IMR-90 (cell line): ENCODE results near the gene CCNA1. TPM values are rescaled to one million over a fixed set of nuclear protein-coding genes. Genes with fewer than 3 reads are reported as not detected.

Source experiments
- ATAC-seq: fragments of 200-7000 bp; cut with Tn5 transposase; 2 replicates; pipeline ENCODE4 v1.9.1; 2020; ENCODE audit warnings: low read depth, mild to moderate bottlenecking, moderate library complexity
- BruUV-seq: library from RNA; stranded (reverse); fragments of 400-500 nt; replicated peaks from 2 replicates; lab custom pipeline; 2021; lab: Mats Ljungman, UMichigan
- CTCF ChIA-PET: fragments of 300-600 bp; formaldehyde crosslinking; extraction: SDS; loops from one replicate; lab custom pipeline; 2021; ENCODE audit warnings: antibody characterized with exemption; lab: Yijun Ruan, JAX
- POLR2A ChIA-PET: fragments of 300-600 bp; sonication (Branson Sonifier 250); formaldehyde crosslinking; loops from one replicate; lab custom pipeline; 2022; ENCODE audit warnings: antibody characterized with exemption; ENCODE audit not compliant: unreplicated experiment; lab: Charles Lee
- DNase-seq: peaks from one replicate; pipeline ENCODE4 v3.0.0; 2013
- H2AFZ ChIP-seq: replicated peaks from 2 replicates; pipeline ENCODE3; 2013; ENCODE audit warnings: low read length, mild to moderate bottlenecking; ENCODE audit not compliant: poor library complexity
- H2AK5ac ChIP-seq: 2 replicates; pipeline ENCODE4 v1.6.1; 2013; ENCODE audit warnings: low read depth, low read length, inconsistent platforms
- H2AK9ac ChIP-seq: replicated peaks from 2 replicates; pipeline ENCODE3; 2013; ENCODE audit warnings: mild to moderate bottlenecking, low read depth, low read length, moderate library complexity; ENCODE audit not compliant: poor library complexity
- H2BK120ac ChIP-seq: 2 replicates; pipeline ENCODE4 v1.6.1; 2013; ENCODE audit warnings: low read depth, low read length, inconsistent platforms
- H2BK15ac ChIP-seq: 3 replicates; pipeline ENCODE4 v1.6.1; 2013; ENCODE audit warnings: low read depth, low read length, inconsistent platforms
- H2BK20ac ChIP-seq: 2 replicates; pipeline ENCODE4 v1.6.1; 2013; ENCODE audit warnings: low read depth, mild to moderate bottlenecking, inconsistent platforms, low read length, moderate library complexity
- H2BK5ac ChIP-seq: 2 replicates; pipeline ENCODE4 v1.6.1; 2013; ENCODE audit warnings: mild to moderate bottlenecking, low read depth, low read length, inconsistent platforms; ENCODE audit not compliant: poor library complexity, severe bottlenecking
- H3K14ac ChIP-seq: replicated peaks from 2 replicates; pipeline ENCODE4 v1.6.1; 2013; ENCODE audit warnings: low read depth, low read length, inconsistent platforms
- H3K18ac ChIP-seq: 2 replicates; pipeline ENCODE4 v1.6.1; 2013; ENCODE audit warnings: low read depth, low read length, control low read depth
- H3K23ac ChIP-seq: 2 replicates; pipeline ENCODE4 v1.6.1; 2013; ENCODE audit warnings: low read depth, low read length, inconsistent platforms
- H3K27ac ChIP-seq: 2 replicates; pipeline ENCODE4 v1.5.1; 2013; ENCODE audit warnings: mild to moderate bottlenecking, control low read depth, low read length; ENCODE audit not compliant: insufficient read depth
- H3K27me3 ChIP-seq: 2 replicates; pipeline ENCODE4 v1.6.1; 2013; ENCODE audit warnings: low read length; ENCODE audit not compliant: control insufficient read depth, insufficient read depth
- H3K36me3 ChIP-seq: 2 replicates; pipeline ENCODE4 v1.6.1; 2013; ENCODE audit warnings: low read length, mixed read lengths; ENCODE audit not compliant: control insufficient read depth, insufficient read depth
- H3K4ac ChIP-seq: 2 replicates; pipeline ENCODE4 v1.6.1; 2013; ENCODE audit warnings: low read depth, low read length, inconsistent platforms
- H3K4me1 ChIP-seq: 2 replicates; pipeline ENCODE4 v1.6.1; 2013; ENCODE audit warnings: low read length, mixed read lengths; ENCODE audit not compliant: control insufficient read depth, insufficient read depth
- H3K4me2 ChIP-seq: 2 replicates; pipeline ENCODE4 v1.6.1; 2013; ENCODE audit warnings: low read depth, mild to moderate bottlenecking, control low read depth, low read length, moderate library complexity
- H3K4me3 ChIP-seq: 2 replicates; pipeline ENCODE4 v1.5.1; 2013; ENCODE audit warnings: low read depth, mild to moderate bottlenecking, control low read depth, low read length, moderate library complexity; ENCODE audit not compliant: insufficient read depth
- H3K56ac ChIP-seq: 2 replicates; pipeline ENCODE4 v1.6.1; 2013; ENCODE audit warnings: low read length, inconsistent platforms; ENCODE audit not compliant: insufficient read depth; ENCODE audit errors: extremely low read depth
- H3K79me1 ChIP-seq, 2 experiments: 2 replicates each; pipeline ENCODE4 v1.6.1; 2013; ENCODE audit warnings: low read length in 2 of 2, inconsistent platforms in 1 of 2, low read depth in 1 of 2
- H3K9ac ChIP-seq: 2 replicates; pipeline ENCODE4 v1.6.1; 2013; ENCODE audit warnings: low read depth, low read length, control low read depth
- H3K9me1 ChIP-seq: 2 replicates; pipeline ENCODE4 v1.6.1; 2013; ENCODE audit warnings: low read length, inconsistent platforms; ENCODE audit not compliant: insufficient read depth
- H3K9me3 ChIP-seq: 2 replicates; pipeline ENCODE4 v1.6.1; 2013; ENCODE audit warnings: low read length; ENCODE audit not compliant: control insufficient read depth, insufficient read depth
- H4K20me1 ChIP-seq: 2 replicates; pipeline ENCODE4 v1.6.1; 2013; ENCODE audit warnings: low read length, inconsistent platforms; ENCODE audit not compliant: insufficient read depth
- H4K5ac ChIP-seq: 2 replicates; pipeline ENCODE4 v1.6.1; 2013; ENCODE audit warnings: mild to moderate bottlenecking, low read depth, low read length, control low read depth
- H4K8ac ChIP-seq, 2 experiments: 2 replicates each; pipeline ENCODE4 v1.6.1; 2013; ENCODE audit warnings: low read depth in 2 of 2, low read length in 2 of 2, control low read depth in 1 of 2, inconsistent platforms in 1 of 2
- H4K91ac ChIP-seq: 2 replicates; pipeline ENCODE4 v1.6.1; 2013; ENCODE audit warnings: low read depth, low read length, inconsistent platforms; ENCODE audit not compliant: insufficient read depth
- BHLHE40 ChIP-seq: fragments of 150-350 bp; IDR thresholded peaks from 2 replicates; pipeline ENCODE4 v1.6.1; 2016; ENCODE audit warnings: mild to moderate bottlenecking, low read depth, low read length
- CEBPB ChIP-seq: IDR thresholded peaks from 2 replicates; pipeline ENCODE4 v1.6.1; 2012; ENCODE audit warnings: low read depth, low read length, improper control_type of control experiment
- CHD1 ChIP-seq: IDR thresholded peaks from 2 replicates; pipeline ENCODE4 v1.6.1; 2012; ENCODE audit warnings: low read depth, low read length, improper control_type of control experiment
- ELK1 ChIP-seq: fragments of 150-350 bp; IDR thresholded peaks from 2 replicates; pipeline ENCODE4 v1.6.1; 2016; ENCODE audit warnings: low read depth, mild to moderate bottlenecking, low read length, moderate library complexity, borderline replicate concordance
- RFX5 ChIP-seq: IDR thresholded peaks from 2 replicates; pipeline ENCODE4 v1.8.0; 2012; ENCODE audit warnings: low read depth, mild to moderate bottlenecking, low read length, moderate library complexity
- SMC3 ChIP-seq: fragments of 150-350 bp; IDR thresholded peaks from 2 replicates; pipeline ENCODE4 v1.6.1; 2016; ENCODE audit warnings: low read depth, mild to moderate bottlenecking, antibody characterized with exemption, low read length, moderate library complexity
- USF2 ChIP-seq: fragments of 150-350 bp; IDR thresholded peaks from 2 replicates; pipeline ENCODE4 v1.6.1; 2017; ENCODE audit warnings: mild to moderate bottlenecking, antibody characterized with exemption, low read length, low read depth
- WGBS, 2 experiments: methylation state at CpG; one replicate each; pipeline versions ENCODE4 v1.1.5 to v1.1.7; 2013; ENCODE audit warnings: missing lambda C conversion rate in 2 of 2; ENCODE audit not compliant: insufficient read length in 1 of 2; ENCODE audit errors: extremely low coverage in 2 of 2; 5-methylcytosine and 5-hydroxymethylcytosine counted together
- dilution Hi-C: fragments of 300-500 bp; cut with HindIII; formaldehyde crosslinking; loops from one replicate; pipeline ENCODE4 v1.14.3; 2018; ENCODE audit warnings: low sequenced_read_pairs; ENCODE audit not compliant: unreplicated experiment
- in situ Hi-C: fragments of 300-500 bp; cut with MboI; formaldehyde crosslinking; loops from 3 replicates; pipeline ENCODE4 v1.14.3; 2019; ENCODE audit warnings: low sequenced_read_pairs, inconsistent platforms, mixed read lengths
- intact Hi-C: fragments of 100-400 bp; cut with micrococcal nuclease; formaldehyde crosslinking; loops from 2 replicates; pipeline ENCODE4 v1.10.0; 2022
- polyA plus RNA-seq, 3 experiments: library from polyadenylated mRNA; depleted of rRNA; stranded (reverse); fragments of >200 nt; gene quantifications; 2 replicates each; pipeline ENCODE4 v1.2.3, GENCODE V29; 2012; ENCODE audit warnings: low replicate concordance in 1 of 3
- total RNA-seq: library from RNA; depleted of rRNA; stranded (reverse); fragments of >200 nt; gene quantifications from 2 replicates; pipeline ENCODE4 v1.2.3, GENCODE V29; 2012

The CCNA1 gene
- total and polyA plus RNA-seq, 2 of the 4 experiments (the other 2 are of a cell fraction): 0.07 TPM; not detected in 1

- Histone ChIP-seq H3K79me1 (no peaks in the 10 kb centered on the region), H3K23ac (no peak overlapping the region), H3K27ac (no peak overlapping the region), H3K36me3 (no peaks in the 10 kb centered on the region), H3K9me3 (no peaks in the 10 kb centered on the region), H2AFZ (no peak overlapping the region), H4K91ac (no peak overlapping the region), H3K9me1 (no peaks in the 10 kb centered on the region), H2AK5ac (no peak overlapping the region), H3K14ac (no peak overlapping the region), H2BK15ac (no peak overlapping the region), H3K27me3 (no peaks in the 10 kb centered on the region), H4K8ac (no peak overlapping the region), H4K20me1 (no peaks in the 10 kb centered on the region), H2BK120ac (no peak overlapping the region), H2BK20ac (no peak overlapping the region), H2BK5ac (no peak overlapping the region), H3K4me1 (no peaks in the 10 kb centered on the region), H3K9ac (no peak overlapping the region), H3K4ac (no peak overlapping the region), H4K5ac (no peak overlapping the region), H3K18ac (no peak overlapping the region), H2AK9ac (no peak overlapping the region), H3K4me2 (no peak overlapping the region), H3K56ac (no peak overlapping the region), H3K4me3 (no peak overlapping the region)
- ATAC-seq (no peak), DNase-seq (no peak)
- ChIA-PET CTCF (no interaction called here), POLR2A (interaction anchor here (0.6 kb wide), 1 partner anchor 28 kb away, joined by 3 read pairs; no protein-coding TSS in a partner anchor)
- BruUV-seq: no TSS peak
- TF ChIP-seq SMC3 (no peak), RFX5 (no peak), CEBPB (no peak), BHLHE40 (no peak), USF2 (no peak), CHD1 (no peak), ELK1 (no peak)
- no CpG with 5 or more reads among the region's 1 CpG for WGBS, 2 experiments
- in situ Hi-C loops: no loop called here
- dilution Hi-C loops: no loop called here
- intact Hi-C loops: no loop called here
These were observed 19.6 kb upstream of the CCNA1 start for GRCh38 chr13:36412736-36413135.
